Nephron progenitor cell (in vitro differentiated cells): ENCODE results near the gene MVB12B.

Source experiments
- DNase-seq: peaks from one replicate; pipeline ENCODE4 v3.0.0; 2021
- H3K27ac Mint-ChIP-seq: 2 replicates; pipeline ENCODE4 v1.8.0; 2021; ENCODE audit warnings: mild to moderate bottlenecking, moderate library complexity, mixed read lengths
- H3K27me3 Mint-ChIP-seq: 2 replicates; pipeline ENCODE4 v1.8.0; 2021; ENCODE audit warnings: mild to moderate bottlenecking, low read depth, mixed read lengths; ENCODE audit not compliant: poor library complexity
- H3K36me3 Mint-ChIP-seq: 2 replicates; pipeline ENCODE4 v1.8.0; 2021; ENCODE audit warnings: low read depth, mixed read lengths
- H3K4me1 Mint-ChIP-seq: 2 replicates; pipeline ENCODE4 v1.8.0; 2021; ENCODE audit warnings: mixed read lengths
- H3K4me3 Mint-ChIP-seq: 2 replicates; pipeline ENCODE4 v1.8.0; 2021; ENCODE audit warnings: mild to moderate bottlenecking, moderate library complexity, mixed read lengths
- H3K9me3 Mint-ChIP-seq: 2 replicates; pipeline ENCODE4 v1.8.0; 2021; ENCODE audit warnings: mild to moderate bottlenecking, moderate library complexity, mixed read lengths
- TF ChIP-seq, protein P1 (sequence below): fragments of 200-600 bp; sonication (generic); IDR thresholded peaks from 2 replicates; pipeline ENCODE4 v1.5.0; 2021; ENCODE audit warnings: antibody characterized with exemption

MVB12B gene

GRCh38 chr9:126338945-126339344 is 12.3 kb downstream of the MVB12B start:
- H3K9me3 Mint-ChIP-seq: no peaks in the 10 kb centered on the region
- peaks cover 53% of the 10 kb centered on the region for H3K4me1 Mint-ChIP-seq
- H3K27ac Mint-ChIP-seq: no peak overlapping the region

DNA sequence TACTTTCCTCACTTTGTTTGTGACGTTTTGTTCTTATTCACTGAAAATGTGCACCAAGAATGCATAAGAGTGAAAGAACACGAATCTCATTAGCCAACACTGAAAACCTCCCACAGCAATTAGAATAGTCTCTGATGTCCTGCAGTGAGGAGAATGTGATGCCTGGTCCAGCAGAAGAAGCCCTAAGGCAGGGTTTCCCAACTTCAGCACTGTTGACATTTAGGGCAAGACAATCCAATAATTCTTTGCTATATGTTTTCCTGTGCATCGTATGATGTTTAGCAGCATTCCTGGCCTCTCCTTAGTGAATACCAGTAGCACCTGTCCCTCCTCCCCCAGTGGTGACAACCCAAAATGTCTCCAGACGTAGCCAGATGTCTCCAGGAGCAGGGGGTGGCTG is 14.8 kb downstream of the MVB12B start:
- Mint-ChIP-seq H3K27me3 (no peaks in the 10 kb centered on the region), H3K27ac (no peak overlapping the region), H3K9me3 (no peaks in the 10 kb centered on the region), H3K4me1 (peaks cover 43% of the 10 kb centered on the region), H3K4me3 (no peak overlapping the region), H3K36me3 (peaks cover 48% of the 10 kb centered on the region)
- TF ChIP-seq, protein P1, sequence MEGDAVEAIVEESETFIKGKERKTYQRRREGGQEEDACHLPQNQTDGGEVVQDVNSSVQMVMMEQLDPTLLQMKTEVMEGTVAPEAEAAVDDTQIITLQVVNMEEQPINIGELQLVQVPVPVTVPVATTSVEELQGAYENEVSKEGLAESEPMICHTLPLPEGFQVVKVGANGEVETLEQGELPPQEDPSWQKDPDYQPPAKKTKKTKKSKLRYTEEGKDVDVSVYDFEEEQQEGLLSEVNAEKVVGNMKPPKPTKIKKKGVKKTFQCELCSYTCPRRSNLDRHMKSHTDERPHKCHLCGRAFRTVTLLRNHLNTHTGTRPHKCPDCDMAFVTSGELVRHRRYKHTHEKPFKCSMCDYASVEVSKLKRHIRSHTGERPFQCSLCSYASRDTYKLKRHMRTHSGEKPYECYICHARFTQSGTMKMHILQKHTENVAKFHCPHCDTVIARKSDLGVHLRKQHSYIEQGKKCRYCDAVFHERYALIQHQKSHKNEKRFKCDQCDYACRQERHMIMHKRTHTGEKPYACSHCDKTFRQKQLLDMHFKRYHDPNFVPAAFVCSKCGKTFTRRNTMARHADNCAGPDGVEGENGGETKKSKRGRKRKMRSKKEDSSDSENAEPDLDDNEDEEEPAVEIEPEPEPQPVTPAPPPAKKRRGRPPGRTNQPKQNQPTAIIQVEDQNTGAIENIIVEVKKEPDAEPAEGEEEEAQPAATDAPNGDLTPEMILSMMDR: no peak
- DNase-seq: no peak

More at GRCh38 chr9:126338945-126339344, 12.3 kb downstream of the MVB12B start:
- Mint-ChIP-seq H3K27me3 (no peaks in the 10 kb centered on the region), H3K4me3 (no peak overlapping the region), H3K36me3 (peaks cover 23% of the 10 kb centered on the region)
- TF ChIP-seq, protein P1: no peak
- DNase-seq: no peak

- Mint-ChIP-seq H3K4me1 (peaks cover 43% of the 10 kb centered on the region), H3K27ac (no peak overlapping the region), H3K27me3 (no peaks in the 10 kb centered on the region), H3K9me3 (no peaks in the 10 kb centered on the region), H3K36me3 (peaks cover 52% of the 10 kb centered on the region), H3K4me3 (no peak overlapping the region)
- DNase-seq: no peak
- TF ChIP-seq, protein P1: no peak
These were observed 15.3 kb downstream of the MVB12B start for GRCh38 chr9:126341902-126342301.

GRCh38 chr9:126342621-126343031 is 16.0 kb downstream of the MVB12B start:
- no peak for DNase-seq
- Mint-ChIP-seq H3K4me3 (no peak overlapping the region), H3K36me3 (peaks cover 52% of the 10 kb centered on the region), H3K27me3 (no peaks in the 10 kb centered on the region), H3K27ac (peak overlapping the region; percentile 5), H3K9me3 (no peaks in the 10 kb centered on the region), H3K4me1 (peaks cover 43% of the 10 kb centered on the region)
- TF ChIP-seq, protein P1: no peak

DNA sequence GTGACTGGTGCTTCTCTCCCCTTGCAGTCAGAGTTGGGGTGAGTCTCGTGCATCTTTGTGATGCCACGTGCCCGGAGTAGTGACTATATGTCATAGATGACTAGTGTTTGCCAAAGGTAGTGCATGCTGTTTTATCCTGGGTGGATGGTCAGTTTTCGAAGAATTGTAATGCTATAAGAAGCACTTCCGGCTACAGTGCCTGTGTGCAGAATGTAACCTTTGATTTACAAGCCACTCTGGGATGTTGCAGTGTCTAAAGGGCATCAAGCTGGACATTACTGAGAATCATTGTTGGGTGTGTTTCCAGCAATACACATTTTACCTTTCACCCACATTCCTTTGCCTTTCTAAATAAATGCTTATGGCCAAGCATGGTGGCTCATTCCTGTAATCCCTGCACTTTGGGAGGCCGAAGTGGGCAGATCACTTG is 16.7 kb downstream of the MVB12B start:
- TF ChIP-seq, protein P1: no peak
- no peak for DNase-seq
- Mint-ChIP-seq H3K4me1 (peaks cover 46% of the 10 kb centered on the region), H3K27ac (no peak overlapping the region), H3K4me3 (no peak overlapping the region), H3K36me3 (peaks cover 52% of the 10 kb centered on the region), H3K27me3 (no peaks in the 10 kb centered on the region), H3K9me3 (no peaks in the 10 kb centered on the region)

DNA sequence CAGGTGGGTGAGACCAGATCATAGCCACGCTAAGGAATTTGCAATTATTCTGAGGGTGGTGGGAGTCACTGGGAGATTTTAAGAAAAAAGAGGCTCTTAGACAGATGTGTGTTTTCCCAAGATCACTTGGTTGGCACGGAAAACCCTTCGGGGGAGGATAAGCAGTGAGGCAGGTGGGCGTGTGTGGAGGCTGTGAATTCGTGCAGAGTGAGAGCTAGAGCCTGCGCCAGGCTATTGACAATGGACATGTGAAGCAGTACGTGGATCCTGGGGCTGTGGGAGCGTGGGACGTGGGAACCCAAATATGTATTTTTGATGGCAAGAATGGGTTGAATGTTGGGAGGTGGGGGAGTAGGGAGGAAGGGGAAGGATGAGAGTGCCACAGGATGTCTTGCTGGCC is 19.4 kb downstream of the MVB12B start:
- no peak for DNase-seq
- peaks cover 5% of the 10 kb centered on the region for H3K27me3 Mint-ChIP-seq
- peaks cover 70% of the 10 kb centered on the region for H3K36me3 Mint-ChIP-seq
- H3K4me1 Mint-ChIP-seq: peaks cover 50% of the 10 kb centered on the region
- TF ChIP-seq, protein P1: no peak
- H3K4me3 Mint-ChIP-seq: no peak overlapping the region
- peaks cover 13% of the 10 kb centered on the region for H3K9me3 Mint-ChIP-seq
- no peak overlapping the region for H3K27ac Mint-ChIP-seq
